ENCODE results near the gene NFIA.

NFIA gene

DNA sequence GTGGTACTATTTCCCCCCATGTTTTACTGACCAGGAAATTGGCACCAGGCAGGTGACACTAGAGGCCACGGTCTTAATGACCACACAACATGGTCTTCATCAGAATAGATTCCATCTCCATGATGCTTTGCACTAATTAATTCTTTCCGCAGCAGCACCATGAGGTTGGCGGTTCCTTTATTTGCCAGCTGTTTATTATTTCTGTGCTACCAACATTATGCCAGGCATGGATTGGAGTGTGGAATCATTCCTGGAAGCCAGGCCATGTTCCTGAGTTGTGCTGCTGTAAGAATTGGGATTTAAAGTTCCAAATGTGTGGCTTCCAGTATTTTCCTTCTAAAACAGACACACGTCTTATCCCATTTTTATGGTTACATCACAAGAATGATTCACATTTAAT, 107.8 kb downstream of the NFIA start:
- no peak for DNase-seq

- DNase-seq = no peak
These were observed 108.5 kb downstream of the NFIA start for GRCh38 chr1:61190618-61191432.

- no peak for DNase-seq
These were observed 109.0 kb downstream of the NFIA start for GRCh38 chr1:61191433-61191720.

GRCh38 chr1:61192663-61193330, 110.4 kb downstream of the NFIA start:
- no peak for DNase-seq

GRCh38 chr1:61193808-61194207, 111.4 kb downstream of the NFIA start:
- DNase-seq = no peak

DNA sequence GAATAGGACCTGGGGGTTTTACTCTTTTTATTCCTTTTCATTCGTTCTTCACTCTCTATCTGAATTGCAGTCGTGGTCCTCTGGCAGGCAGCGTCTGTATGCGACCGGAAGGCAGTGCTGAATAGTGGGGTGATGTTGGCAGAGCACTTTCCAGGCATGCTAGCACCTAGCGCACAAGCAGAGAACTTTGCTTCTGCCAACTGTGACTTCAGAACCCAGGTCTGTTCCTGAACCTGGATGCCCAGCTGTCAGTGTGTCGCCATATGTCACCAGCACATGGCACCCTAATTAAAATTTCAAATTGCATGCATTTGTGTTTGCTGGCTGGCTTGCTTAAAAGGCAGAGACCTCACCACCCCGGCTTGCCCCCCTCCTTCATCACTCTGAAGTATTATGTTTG, 116.2 kb downstream of the NFIA start:
- no peak for DNase-seq

GRCh38 chr1:61201035-61201434, 118.7 kb downstream of the NFIA start:
- no peak for DNase-seq

GRCh38 chr1:61202854-61203598, 120.7 kb downstream of the NFIA start:
- DNase-seq = no peak

DNA sequence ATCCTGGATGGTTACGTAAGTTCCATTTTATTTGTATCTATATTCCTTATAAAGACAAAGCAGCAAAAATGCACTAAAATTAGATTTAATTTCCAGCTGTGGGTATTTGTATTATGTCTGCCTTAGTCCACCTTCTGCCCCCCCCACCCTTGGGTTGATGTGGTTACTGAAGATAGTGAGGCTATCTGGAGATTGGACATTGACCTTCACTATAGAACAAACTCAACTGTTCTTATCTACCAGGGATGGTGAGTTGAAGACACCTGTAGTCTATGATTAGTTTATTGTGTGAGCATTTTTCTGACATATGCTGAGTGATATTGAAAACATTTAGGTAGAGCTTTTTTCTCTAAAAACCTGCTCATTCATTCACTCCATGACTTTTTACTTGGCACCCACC, 122.2 kb downstream of the NFIA start:
- no peak for DNase-seq

DNA sequence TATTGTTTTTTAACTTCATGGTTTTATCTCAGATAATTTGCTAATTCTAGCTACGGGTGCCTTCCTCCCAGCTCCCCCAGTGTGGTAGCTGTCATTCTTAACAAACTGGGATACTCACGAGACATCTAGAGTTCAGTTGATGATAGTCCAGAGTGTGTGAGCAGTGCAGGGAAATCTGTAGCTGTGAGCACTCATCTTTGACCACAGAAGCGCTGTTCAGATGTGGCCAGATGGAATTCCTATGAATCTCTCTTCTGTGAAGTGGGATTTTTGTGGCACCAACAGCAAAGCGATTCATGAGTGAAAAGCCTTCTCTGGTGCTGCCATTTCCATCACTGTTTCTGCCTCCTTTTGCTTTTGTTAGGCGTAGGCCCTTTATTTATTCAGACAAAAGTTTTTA, 125.1 kb downstream of the NFIA start:
- DNase-seq = no peak

- no peak for DNase-seq
These were observed 125.8 kb downstream of the NFIA start for GRCh38 chr1:61208172-61208571.

GRCh38 chr1:61208831-61209230, 126.5 kb downstream of the NFIA start:
- DNase-seq = no peak

GRCh38 chr1:61210435-61211154, 128.2 kb downstream of the NFIA start:
- DNase-seq = no peak

DNA sequence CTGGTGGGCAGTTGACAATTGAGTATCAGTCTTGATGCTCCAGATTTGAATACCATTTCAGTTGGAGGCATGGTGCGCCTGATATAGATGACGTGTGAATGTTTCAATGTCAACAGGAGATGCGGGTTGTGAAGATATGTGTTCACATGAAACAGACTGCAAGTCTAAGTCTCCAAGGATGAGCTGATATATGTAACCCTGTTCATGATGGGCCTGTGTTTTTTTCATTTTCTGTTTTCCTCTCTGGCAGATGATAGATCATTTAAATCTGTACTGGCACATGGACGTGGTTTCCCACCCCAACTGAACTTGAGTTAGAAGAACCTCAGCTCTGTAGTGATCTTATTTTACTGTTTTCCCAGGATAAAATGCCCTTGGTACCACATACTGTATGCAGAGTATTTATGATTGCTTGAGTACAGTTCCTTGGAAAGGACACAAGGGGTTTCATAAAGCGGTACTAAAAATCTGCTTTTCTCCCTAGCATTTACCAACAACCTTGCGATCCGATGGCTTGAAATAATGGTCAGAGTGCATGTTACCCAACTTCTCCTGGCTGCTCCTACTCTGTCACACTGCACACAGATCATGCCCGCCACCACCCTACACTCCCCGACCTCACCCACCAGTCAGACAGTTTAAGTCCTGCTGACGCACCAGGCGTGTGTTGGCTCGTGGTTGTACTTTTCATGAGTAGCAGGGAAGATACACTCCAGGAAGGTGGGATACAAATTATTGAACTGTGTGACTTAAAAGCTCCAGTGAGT, 131.1 kb downstream of the NFIA start:
- DNase-seq = no peak

DNA sequence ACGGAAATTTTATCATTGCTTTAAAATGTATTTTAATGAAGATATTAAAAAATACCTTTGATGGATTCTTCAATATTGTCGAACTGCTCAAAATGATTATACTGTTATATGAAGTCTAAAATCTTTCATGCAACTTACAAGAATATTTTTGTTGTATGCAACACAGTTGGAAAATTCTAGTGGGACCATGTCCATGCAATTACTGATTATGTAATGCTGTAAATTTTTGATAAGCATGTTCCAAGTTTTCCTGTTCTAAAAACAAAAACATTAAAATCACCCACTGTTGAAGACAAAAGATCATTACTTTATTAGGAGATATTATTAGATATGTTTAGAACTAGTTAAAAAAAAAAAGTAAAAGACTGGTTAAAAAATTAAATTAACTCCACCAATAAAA, 132.8 kb downstream of the NFIA start:
- DNase-seq = no peak

- no peak for DNase-seq
These were observed 133.4 kb downstream of the NFIA start for GRCh38 chr1:61215676-61216289.

DNA sequence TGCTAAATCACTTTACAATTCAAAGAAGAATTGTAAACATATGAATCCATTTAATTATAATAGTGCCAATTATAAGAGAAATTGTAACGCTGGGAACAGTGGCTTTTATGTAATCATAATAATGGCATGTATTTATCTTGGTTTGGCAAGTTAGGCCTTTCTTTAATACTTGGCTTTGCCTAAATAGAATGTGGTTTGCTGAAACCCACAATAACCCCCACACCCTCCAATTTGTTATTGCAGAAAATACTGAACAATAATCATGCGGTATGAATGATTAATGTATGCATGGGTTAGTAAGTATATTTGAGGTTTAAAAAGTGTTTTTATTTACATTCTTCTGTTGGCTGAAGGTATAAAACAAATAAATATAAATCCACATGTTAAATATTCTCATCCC, 138.2 kb downstream of the NFIA start:
- no peak for DNase-seq

GRCh38 chr1:61221642-61222041, 139.3 kb downstream of the NFIA start:
- no peak for DNase-seq

- no peak for DNase-seq
These were observed 139.9 kb downstream of the NFIA start for GRCh38 chr1:61222240-61222639.

DNA sequence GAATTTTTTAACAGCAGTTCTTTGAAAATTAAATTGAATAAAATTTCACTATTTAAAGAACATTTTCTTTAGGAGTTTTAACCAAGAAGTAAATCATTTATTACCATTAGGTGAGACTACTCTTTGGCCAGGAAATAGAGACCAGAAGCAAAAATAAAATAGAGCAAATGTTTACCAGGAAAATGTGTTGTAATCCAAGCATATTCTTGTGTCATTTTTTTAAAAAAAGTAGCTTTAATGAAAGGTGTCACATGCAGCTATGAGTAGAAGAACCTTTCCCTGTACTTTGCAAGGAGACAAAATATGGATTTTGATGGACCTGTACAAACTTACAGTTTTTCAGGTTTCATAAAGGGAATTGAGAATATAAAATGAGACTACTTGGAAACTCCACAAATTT, 140.8 kb downstream of the NFIA start:
- DNase-seq = no peak

- DNase-seq = no peak
These were observed 142.2 kb downstream of the NFIA start for GRCh38 chr1:61224609-61225008.

DNA sequence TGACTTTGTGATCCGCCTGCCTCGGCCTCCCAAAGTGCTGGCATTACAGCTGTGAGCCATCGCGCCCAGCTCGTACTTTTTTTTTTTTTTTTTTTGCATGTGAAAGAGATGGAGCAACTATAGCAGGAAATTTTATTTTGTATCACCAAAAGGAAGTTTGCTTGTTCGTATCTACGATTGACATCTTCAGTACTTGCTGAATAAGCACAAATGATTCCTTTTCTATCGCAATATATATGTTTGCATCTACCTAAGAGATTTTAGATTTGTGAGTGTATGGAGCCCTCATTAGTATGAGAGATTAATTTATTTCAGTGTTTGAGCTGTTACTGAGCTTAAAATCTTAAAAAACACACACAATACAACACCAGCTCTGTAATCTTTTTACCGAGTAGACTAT, 143.1 kb downstream of the NFIA start:
- no peak for DNase-seq
